A673 (cell line): Measurements from ENCODE around the gene FCMR. TPM values are rescaled to one million over a fixed set of nuclear protein-coding genes. Genes with fewer than 3 reads are reported as not detected.

Source experiments
- BruUV-seq: library from RNA; stranded (reverse); fragments of 400-500 nt; replicated peaks from 2 replicates; lab custom pipeline; 2021; lab: Mats Ljungman, UMichigan
- CTCF ChIA-PET: fragments of 300-600 bp; sonication (Branson Sonifier 250); formaldehyde crosslinking; loops from one replicate; lab custom pipeline; 2022; ENCODE audit warnings: antibody characterized with exemption; lab: Charles Lee
- POLR2A ChIA-PET: fragments of 300-600 bp; sonication (Branson Sonifier 250); formaldehyde crosslinking; loops from one replicate; lab custom pipeline; 2022; ENCODE audit warnings: antibody characterized with exemption; ENCODE audit not compliant: low non-redundant PET; lab: Charles Lee
- DNase-seq: peaks from one replicate; pipeline ENCODE4 v3.0.0-alpha.2; 2015; ENCODE audit warnings: low spot score
- H3K27ac ChIP-seq: fragments of 200-600 bp; sonication (generic); 2 replicates; pipeline ENCODE4 v1.5.1; 2016; ENCODE audit warnings: mixed run types, low read depth, mild to moderate bottlenecking, mixed read lengths, antibody characterized with exemption, low read length; ENCODE audit not compliant: poor library complexity, severe bottlenecking
- H3K27me3 ChIP-seq: fragments of 200-600 bp; sonication (generic); replicated peaks from 2 replicates; pipeline ENCODE4 v1.6.1; 2017; ENCODE audit warnings: mixed run types, low read depth, mild to moderate bottlenecking, mixed read lengths, antibody characterized with exemption, low read length; ENCODE audit not compliant: insufficient read depth, poor library complexity
- H3K36me3 ChIP-seq: fragments of 200-600 bp; sonication (generic); 2 replicates; pipeline ENCODE4 v1.6.1; 2016; ENCODE audit warnings: mixed run types, mild to moderate bottlenecking, mixed read lengths, antibody characterized with exemption, low read length; ENCODE audit not compliant: insufficient read depth, poor library complexity, severe bottlenecking
- H3K4me1 ChIP-seq: fragments of 200-600 bp; sonication (generic); 2 replicates; pipeline ENCODE4 v1.6.1; 2017; ENCODE audit warnings: mixed run types, mild to moderate bottlenecking, mixed read lengths, antibody characterized with exemption, low read length; ENCODE audit not compliant: insufficient read depth, poor library complexity, severe bottlenecking
- H3K4me3 ChIP-seq: fragments of 200-600 bp; sonication (generic); 2 replicates; pipeline ENCODE4 v1.5.1; 2016; ENCODE audit warnings: low read depth, mixed run types, mild to moderate bottlenecking, mixed read lengths, low read length; ENCODE audit not compliant: poor library complexity, severe bottlenecking
- H3K9me3 ChIP-seq: fragments of 200-600 bp; sonication (generic); 2 replicates; pipeline ENCODE4 v1.6.1; 2016; ENCODE audit warnings: mixed run types, low read depth, mild to moderate bottlenecking, mixed read lengths, antibody characterized with exemption, low read length; ENCODE audit not compliant: poor library complexity, severe bottlenecking
- CTCF ChIP-seq: fragments of 300-800, 200-600 bp; sonication (generic); conservative IDR thresholded peaks from 2 replicates; pipeline ENCODE4 v1.5.1; 2017; ENCODE audit warnings: low read depth, mild to moderate bottlenecking, antibody characterized with exemption, low read length, moderate library complexity, mixed read lengths
- EZH2 ChIP-seq: fragments of 200-600 bp; sonication (generic); IDR thresholded peaks from 2 replicates; pipeline ENCODE4 v1.6.1; 2017; ENCODE audit warnings: borderline replicate concordance, low read depth, mild to moderate bottlenecking, mixed read lengths, antibody characterized with exemption, low read length; ENCODE audit not compliant: poor library complexity, severe bottlenecking
- intact Hi-C: fragments of 100-400 bp; cut with micrococcal nuclease; formaldehyde crosslinking; loops from one replicate; pipeline ENCODE4 v1.10.0; 2022; ENCODE audit not compliant: unreplicated experiment
- total RNA-seq: library from RNA; stranded (reverse); gene quantifications from 2 replicates; pipeline ENCODE4 v1.2.3, GENCODE V29; 2021

Gene FCMR
- total RNA-seq, 1 experiment from 2014 or later: not detected

- CTCF ChIA-PET: interaction anchor here (0.6 kb wide), 1 partner anchor 68 kb away, joined by 3 read pairs; no protein-coding TSS in a partner anchor
- intact Hi-C loops: no loop called here
Observed at GRCh38 chr1:206935491-206936067, 13.8 kb upstream of the FCMR start.

GRCh38 chr1:206933333-206933945 lies 11.7 kb upstream of the FCMR start:
- CTCF ChIA-PET: interaction anchor here (0.7 kb wide), 1 partner anchor 445 kb away, joined by 3 read pairs; no protein-coding TSS in a partner anchor
- no TSS peak for BruUV-seq
- no peaks in the 10 kb centered on the region for H3K4me1 ChIP-seq
- H3K9me3 ChIP-seq: no peaks in the 10 kb centered on the region
- H3K36me3 ChIP-seq: no peaks in the 10 kb centered on the region
- H3K27me3 ChIP-seq: no peaks in the 10 kb centered on the region
- no peak overlapping the region for H3K4me3 ChIP-seq
- peak; percentile 45 for DNase-seq
- POLR2A ChIA-PET: no interaction called here
- intact Hi-C loops: no loop called here
- no peak overlapping the region for H3K27ac ChIP-seq
- TF ChIP-seq EZH2: no peak
- peak; percentile 78 for TF ChIP-seq CTCF

More at GRCh38 chr1:206935491-206936067, 13.8 kb upstream of the FCMR start:
- TF ChIP-seq EZH2 (no peak), CTCF (peak; percentile 45)
- H3K9me3 ChIP-seq: no peaks in the 10 kb centered on the region
- no peak overlapping the region for H3K4me3 ChIP-seq
- no peaks in the 10 kb centered on the region for H3K4me1 ChIP-seq
- no peak for DNase-seq
- no peaks in the 10 kb centered on the region for H3K36me3 ChIP-seq
- no TSS peak for BruUV-seq
- POLR2A ChIA-PET: no interaction called here
- H3K27ac ChIP-seq: no peak overlapping the region
- H3K27me3 ChIP-seq: no peaks in the 10 kb centered on the region

- BruUV-seq: no TSS peak
- intact Hi-C loops: no loop called here
- ChIA-PET POLR2A (no interaction called here), CTCF (interaction anchor here (1.3 kb wide), 1 partner anchor 10 kb away, joined by 3 read pairs; no protein-coding TSS in a partner anchor)
- Histone ChIP-seq H3K27me3 (no peaks in the 10 kb centered on the region), H3K4me3 (no peak overlapping the region), H3K4me1 (no peaks in the 10 kb centered on the region), H3K27ac (no peak overlapping the region), H3K9me3 (no peaks in the 10 kb centered on the region), H3K36me3 (no peaks in the 10 kb centered on the region)
- DNase-seq: no peak
- TF ChIP-seq CTCF (no peak), EZH2 (no peak)
Observed at GRCh38 chr1:206932177-206932576, 10.4 kb upstream of the FCMR start.
